ENCODE results near the gene PLEKHH1. TPM values are rescaled to one million over a fixed set of nuclear protein-coding genes. Genes with fewer than 3 reads are reported as not detected.

Gene PLEKHH1
- total and polyA plus RNA-seq, 2 of the 8 experiments (the other 6 are each of a cell fraction or from before 2014, with no cell fraction given), result 28.3 to 33.3 TPM

DNA sequence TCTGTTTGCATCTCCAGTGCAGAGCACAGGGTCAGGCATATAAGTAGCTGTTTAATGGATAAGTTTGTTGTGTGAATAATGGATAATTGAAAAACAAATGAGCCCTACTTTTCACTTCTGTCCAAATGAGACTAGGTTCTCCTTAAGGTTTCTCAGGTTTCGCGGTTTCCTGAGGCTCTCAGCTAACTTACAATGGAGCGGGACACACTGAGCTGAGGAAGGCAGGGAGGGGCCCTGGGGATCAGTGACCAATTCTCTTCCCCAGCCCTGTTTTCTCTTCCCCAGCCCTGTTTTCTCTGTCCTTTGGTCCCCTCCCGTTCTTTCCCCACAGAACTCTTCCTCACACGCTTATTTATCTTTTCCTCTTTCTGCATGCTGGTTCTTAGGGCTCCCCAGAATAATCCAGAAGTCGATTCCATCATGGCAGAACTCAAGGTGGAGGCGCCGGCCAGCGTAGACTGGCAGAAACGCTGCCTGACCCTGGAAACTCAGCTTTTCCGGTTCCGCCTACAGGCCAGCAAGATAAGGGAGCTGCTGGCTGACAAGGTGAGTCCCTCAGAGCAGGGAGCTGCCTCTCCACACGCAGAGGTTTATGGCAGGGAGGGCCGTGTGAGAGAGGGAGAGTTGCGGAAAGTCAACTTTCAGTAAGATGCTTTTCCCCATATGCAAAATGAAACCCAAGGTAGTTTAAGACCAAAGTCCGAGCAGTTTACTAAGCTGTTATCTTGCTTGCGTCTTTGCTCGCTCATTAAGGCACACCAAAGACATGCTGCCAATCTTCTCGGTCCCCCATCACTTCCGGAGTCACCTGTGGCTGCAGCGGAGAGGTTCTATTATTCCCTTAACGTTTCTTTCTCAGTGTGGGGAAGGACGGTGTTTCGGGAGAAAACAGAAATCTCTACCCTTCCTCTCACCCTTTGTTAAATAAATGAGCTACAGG lies 8.6 kb downstream of the PLEKHH1 start (continued):
- no peak; the same call in 1 of the 2 replicates for TF ChIP-seq POLR2AphosphoS5 (IDR thresholded peaks at IDR 0.05; ENCODE audit: low read depth, low read length)
- no peak for TF ChIP-seq HDAC2 (IDR thresholded peaks at IDR 0.05; ENCODE audit: borderline replicate concordance in 1 of 2, low read depth in 2 of 2, low read length in 2 of 2)
- TF ChIP-seq, protein P1, sequence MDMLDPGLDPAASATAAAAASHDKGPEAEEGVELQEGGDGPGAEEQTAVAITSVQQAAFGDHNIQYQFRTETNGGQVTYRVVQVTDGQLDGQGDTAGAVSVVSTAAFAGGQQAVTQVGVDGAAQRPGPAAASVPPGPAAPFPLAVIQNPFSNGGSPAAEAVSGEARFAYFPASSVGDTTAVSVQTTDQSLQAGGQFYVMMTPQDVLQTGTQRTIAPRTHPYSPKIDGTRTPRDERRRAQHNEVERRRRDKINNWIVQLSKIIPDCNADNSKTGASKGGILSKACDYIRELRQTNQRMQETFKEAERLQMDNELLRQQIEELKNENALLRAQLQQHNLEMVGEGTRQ (IDR thresholded peaks at IDR 0.05; ENCODE audit: low read length), result no peak
- TF ChIP-seq FOSL1 (IDR thresholded peaks at IDR 0.05; ENCODE audit: insufficient read depth, low read depth, low read length), result no peak
- no peak for TF ChIP-seq MAFK (IDR thresholded peaks at IDR 0.05; ENCODE audit: low read depth, low read length)
- no peak for TF ChIP-seq CHD1 (IDR thresholded peaks at IDR 0.05; ENCODE audit: low read depth, low read length)
- peak; percentile 15 to 16; a peak in 1 of 4 replicates for TF ChIP-seq SIN3A (conservative IDR thresholded peaks at IDR 0.05 in 1 of 2, IDR thresholded peaks at IDR 0.05 in 1 of 2; ENCODE audit: low read depth in 1 of 2, low read length in 2 of 2)
- TF ChIP-seq PHF8 (conservative IDR thresholded peaks at IDR 0.05; ENCODE audit: low read depth, low read length), result no peak; the same call in 1 of the 2 replicates
- TF ChIP-seq SP4 (IDR thresholded peaks at IDR 0.05; ENCODE audit: low read length), result no peak
- no peak for TF ChIP-seq POU5F1 (IDR thresholded peaks at IDR 0.05; ENCODE audit: low read depth, low read length)
- TF ChIP-seq, protein P2, sequence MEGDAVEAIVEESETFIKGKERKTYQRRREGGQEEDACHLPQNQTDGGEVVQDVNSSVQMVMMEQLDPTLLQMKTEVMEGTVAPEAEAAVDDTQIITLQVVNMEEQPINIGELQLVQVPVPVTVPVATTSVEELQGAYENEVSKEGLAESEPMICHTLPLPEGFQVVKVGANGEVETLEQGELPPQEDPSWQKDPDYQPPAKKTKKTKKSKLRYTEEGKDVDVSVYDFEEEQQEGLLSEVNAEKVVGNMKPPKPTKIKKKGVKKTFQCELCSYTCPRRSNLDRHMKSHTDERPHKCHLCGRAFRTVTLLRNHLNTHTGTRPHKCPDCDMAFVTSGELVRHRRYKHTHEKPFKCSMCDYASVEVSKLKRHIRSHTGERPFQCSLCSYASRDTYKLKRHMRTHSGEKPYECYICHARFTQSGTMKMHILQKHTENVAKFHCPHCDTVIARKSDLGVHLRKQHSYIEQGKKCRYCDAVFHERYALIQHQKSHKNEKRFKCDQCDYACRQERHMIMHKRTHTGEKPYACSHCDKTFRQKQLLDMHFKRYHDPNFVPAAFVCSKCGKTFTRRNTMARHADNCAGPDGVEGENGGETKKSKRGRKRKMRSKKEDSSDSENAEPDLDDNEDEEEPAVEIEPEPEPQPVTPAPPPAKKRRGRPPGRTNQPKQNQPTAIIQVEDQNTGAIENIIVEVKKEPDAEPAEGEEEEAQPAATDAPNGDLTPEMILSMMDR (IDR thresholded peaks at IDR 0.05; ENCODE audit: control extremely low read depth in 1 of 3, insufficient read depth in 1 of 3, low read depth in 1 of 3, low read length in 3 of 3), result no peak
- TF ChIP-seq SRF (IDR thresholded peaks at IDR 0.05; ENCODE audit: low read depth, low read length), result no peak
- TF ChIP-seq RFX5 (IDR thresholded peaks at IDR 0.05; ENCODE audit: borderline replicate concordance, low read depth, low read length), result no peak
- TF ChIP-seq CTBP2 (IDR thresholded peaks at IDR 0.05; ENCODE audit: borderline replicate concordance, insufficient read depth, insufficient read length, low read length), result no peak
- TF ChIP-seq BCL11A (IDR thresholded peaks at IDR 0.05; ENCODE audit: low read depth in 2 of 2, low read length in 2 of 2), result no peak
- TF ChIP-seq KDM4A (IDR thresholded peaks at IDR 0.05; ENCODE audit: low read depth, low read length, severe bottlenecking), result no peak
- TF ChIP-seq POLR2A (IDR thresholded peaks at IDR 0.05; ENCODE audit: control extremely low read depth in 1 of 2, low read depth in 2 of 2, low read length in 2 of 2), result peak; percentile 66 to 75
- no peak for TF ChIP-seq CBX8 (IDR thresholded peaks at IDR 0.05; ENCODE audit: borderline replicate concordance, low read depth, low read length)
- peak; percentile 89 for TF ChIP-seq ASH2L (IDR thresholded peaks at IDR 0.05; ENCODE audit: low read length)
- no peak for TF ChIP-seq SIRT6 (IDR thresholded peaks at IDR 0.05; ENCODE audit: low read length)
